NT2/D1 (cell line): Measurements from ENCODE around the gene CCDC78.

Source experiments
- SUZ12 ChIP-seq: IDR thresholded peaks from 2 replicates; pipeline ENCODE4 v1.6.1; 2011; ENCODE audit not compliant: insufficient read length, insufficient read depth; ENCODE audit errors: extremely low read depth
- YY1 ChIP-seq: IDR thresholded peaks from 2 replicates; pipeline ENCODE4 v1.6.1; 2011; ENCODE audit not compliant: insufficient read length, insufficient read depth
- ZNF274 ChIP-seq: IDR thresholded peaks from 2 replicates; pipeline ENCODE4 v1.6.1; 2011; ENCODE audit warnings: mild to moderate bottlenecking, low read depth, low read length

DNA sequence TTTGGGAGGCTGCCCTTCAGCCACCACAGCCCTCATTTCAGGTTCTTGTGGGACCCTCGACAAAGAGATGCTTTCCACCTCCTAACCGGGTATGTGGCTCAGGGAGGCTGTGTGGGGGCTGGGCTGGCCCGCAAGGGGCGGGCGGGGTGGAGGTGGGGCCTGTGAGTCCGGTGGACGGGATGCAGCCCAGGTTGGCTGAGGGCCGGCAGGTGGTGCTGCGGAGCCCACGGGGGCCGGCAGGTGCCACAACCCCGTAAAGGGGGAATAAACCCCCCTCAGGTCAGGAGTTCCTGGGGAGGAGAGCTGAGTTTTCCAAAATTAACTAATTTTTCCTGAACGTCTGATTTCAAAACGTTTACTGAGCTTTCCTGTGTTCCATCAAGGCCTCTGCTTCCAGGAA lies 19.5 kb upstream of the CCDC78 start:
- TF ChIP-seq SUZ12 (no peak), YY1 (no peak), ZNF274 (no peak)
